T-helper 2 cell treated with Interferon-gamma antibody and Interleukin-4, amounts not matched to agents 5 μg/mL and 100 μg/mL, for 36 hours (primary cell): ENCODE measurements around the gene CAMK1D.

ENCODE experiments used
- DNase-seq: peaks from one replicate; pipeline ENCODE4 v3.0.0; 2021; ENCODE audit warnings: low spot score
- H3K27ac Mint-ChIP-seq: one replicate; pipeline ENCODE4 v1.8.0; 2021; ENCODE audit warnings: mild to moderate bottlenecking, mixed read lengths
- H3K27me3 Mint-ChIP-seq: one replicate; pipeline ENCODE4 v1.8.0; 2021; ENCODE audit warnings: low read depth, mixed read lengths
- H3K36me3 Mint-ChIP-seq: one replicate; pipeline ENCODE4 v1.8.0; 2021; ENCODE audit warnings: low read depth, mixed read lengths
- H3K4me1 Mint-ChIP-seq: one replicate; pipeline ENCODE4 v1.8.0; 2021; ENCODE audit warnings: low read depth, mixed read lengths
- H3K4me3 Mint-ChIP-seq: one replicate; pipeline ENCODE4 v1.8.0; 2022; ENCODE audit warnings: mild to moderate bottlenecking, moderate library complexity, mixed read lengths
- H3K9me3 Mint-ChIP-seq: one replicate; pipeline ENCODE4 v1.8.0; 2021; ENCODE audit warnings: mixed read lengths

Gene CAMK1D

GRCh38 chr10:12509016-12509793 is 159.9 kb downstream of the CAMK1D start:
- no peak overlapping the region for H3K27ac Mint-ChIP-seq
- no peaks in the 10 kb centered on the region for H3K9me3 Mint-ChIP-seq
- peaks cover 10% of the 10 kb centered on the region for H3K4me1 Mint-ChIP-seq
- H3K27me3 Mint-ChIP-seq: no peaks in the 10 kb centered on the region
- no peaks in the 10 kb centered on the region for H3K36me3 Mint-ChIP-seq
- H3K4me3 Mint-ChIP-seq: no peak overlapping the region
- DNase-seq: no peak

- DNase-seq: no peak
- Mint-ChIP-seq H3K4me3 (no peak overlapping the region), H3K27me3 (no peaks in the 10 kb centered on the region), H3K36me3 (no peaks in the 10 kb centered on the region), H3K4me1 (peaks cover 13% of the 10 kb centered on the region), H3K9me3 (no peaks in the 10 kb centered on the region), H3K27ac (no peak overlapping the region)
Observed at GRCh38 chr10:12509794-12510100, 160.4 kb downstream of the CAMK1D start.

- H3K4me3 Mint-ChIP-seq: no peak overlapping the region
- peaks cover 13% of the 10 kb centered on the region for H3K4me1 Mint-ChIP-seq
- DNase-seq: no peak
- H3K27me3 Mint-ChIP-seq: no peaks in the 10 kb centered on the region
- no peaks in the 10 kb centered on the region for H3K9me3 Mint-ChIP-seq
- no peak overlapping the region for H3K27ac Mint-ChIP-seq
- no peaks in the 10 kb centered on the region for H3K36me3 Mint-ChIP-seq
Observed at GRCh38 chr10:12510501-12510941, 161.2 kb downstream of the CAMK1D start.

- Mint-ChIP-seq H3K9me3 (no peaks in the 10 kb centered on the region), H3K4me1 (peaks cover 13% of the 10 kb centered on the region), H3K27ac (no peak overlapping the region), H3K36me3 (no peaks in the 10 kb centered on the region), H3K27me3 (no peaks in the 10 kb centered on the region), H3K4me3 (no peak overlapping the region)
- DNase-seq: no peak
Observed at GRCh38 chr10:12510984-12511383, 161.6 kb downstream of the CAMK1D start.

GRCh38 chr10:12511651-12512050 is 162.3 kb downstream of the CAMK1D start:
- H3K27ac Mint-ChIP-seq: no peak overlapping the region
- H3K9me3 Mint-ChIP-seq: no peaks in the 10 kb centered on the region
- H3K4me1 Mint-ChIP-seq: peaks cover 13% of the 10 kb centered on the region
- no peak for DNase-seq
- H3K4me3 Mint-ChIP-seq: no peak overlapping the region
- no peaks in the 10 kb centered on the region for H3K36me3 Mint-ChIP-seq
- no peaks in the 10 kb centered on the region for H3K27me3 Mint-ChIP-seq

- Mint-ChIP-seq H3K4me3 (no peak overlapping the region), H3K27ac (no peak overlapping the region), H3K27me3 (no peaks in the 10 kb centered on the region), H3K4me1 (peaks cover 10% of the 10 kb centered on the region), H3K9me3 (no peaks in the 10 kb centered on the region), H3K36me3 (no peaks in the 10 kb centered on the region)
- no peak for DNase-seq
Observed at GRCh38 chr10:12512332-12513002, 163.1 kb downstream of the CAMK1D start.

- Mint-ChIP-seq H3K27me3 (no peaks in the 10 kb centered on the region), H3K4me1 (peaks cover 5% of the 10 kb centered on the region), H3K27ac (no peak overlapping the region), H3K36me3 (no peaks in the 10 kb centered on the region), H3K4me3 (no peak overlapping the region), H3K9me3 (no peaks in the 10 kb centered on the region)
- DNase-seq: no peak
Observed at GRCh38 chr10:12513003-12513365, 163.6 kb downstream of the CAMK1D start.

GRCh38 chr10:12513775-12514673 is 164.7 kb downstream of the CAMK1D start:
- Mint-ChIP-seq H3K4me3 (no peak overlapping the region), H3K36me3 (no peaks in the 10 kb centered on the region), H3K27ac (no peak overlapping the region), H3K4me1 (peaks cover 5% of the 10 kb centered on the region), H3K27me3 (no peaks in the 10 kb centered on the region), H3K9me3 (no peaks in the 10 kb centered on the region)
- DNase-seq: no peak

GRCh38 chr10:12518024-12518423 is 168.7 kb downstream of the CAMK1D start:
- Mint-ChIP-seq H3K36me3 (no peaks in the 10 kb centered on the region), H3K4me1 (peaks cover 3% of the 10 kb centered on the region), H3K27me3 (no peaks in the 10 kb centered on the region)

GRCh38 chr10:12521423-12521822 is 172.1 kb downstream of the CAMK1D start:
- Mint-ChIP-seq H3K27me3 (no peaks in the 10 kb centered on the region), H3K4me1 (no peaks in the 10 kb centered on the region), H3K4me3 (no peak overlapping the region), H3K27ac (no peak overlapping the region), H3K36me3 (no peaks in the 10 kb centered on the region), H3K9me3 (peaks cover 13% of the 10 kb centered on the region)
- no peak for DNase-seq

More at GRCh38 chr10:12518024-12518423, 168.7 kb downstream of the CAMK1D start:
- Mint-ChIP-seq H3K4me3 (no peak overlapping the region), H3K9me3 (peaks cover 4% of the 10 kb centered on the region), H3K27ac (no peak overlapping the region)
- DNase-seq: no peak

GRCh38 chr10:12526311-12526710 is 177.0 kb downstream of the CAMK1D start:
- Mint-ChIP-seq H3K27me3 (no peaks in the 10 kb centered on the region), H3K27ac (no peak overlapping the region), H3K4me3 (no peak overlapping the region), H3K9me3 (peaks cover 9% of the 10 kb centered on the region), H3K4me1 (no peaks in the 10 kb centered on the region), H3K36me3 (no peaks in the 10 kb centered on the region)
- no peak for DNase-seq

- DNase-seq: no peak
- H3K4me1 Mint-ChIP-seq: peaks cover 4% of the 10 kb centered on the region
- H3K27me3 Mint-ChIP-seq: no peaks in the 10 kb centered on the region
- no peak overlapping the region for H3K27ac Mint-ChIP-seq
- H3K36me3 Mint-ChIP-seq: no peaks in the 10 kb centered on the region
- peaks cover 4% of the 10 kb centered on the region for H3K9me3 Mint-ChIP-seq
- no peak overlapping the region for H3K4me3 Mint-ChIP-seq
Observed at GRCh38 chr10:12529976-12530375, 180.6 kb downstream of the CAMK1D start.

GRCh38 chr10:12531305-12532220 is 182.2 kb downstream of the CAMK1D start:
- Mint-ChIP-seq H3K36me3 (no peaks in the 10 kb centered on the region), H3K27me3 (no peaks in the 10 kb centered on the region), H3K4me3 (no peak overlapping the region), H3K9me3 (no peaks in the 10 kb centered on the region), H3K27ac (no peak overlapping the region), H3K4me1 (peaks cover 13% of the 10 kb centered on the region)
- DNase-seq: no peak
